Mesenchymal stem cell (in vitro differentiated cells and primary cell): ENCODE data around the gene IDH1.
"Not testable (repeated sequence)": the region's sequence is repeated elsewhere in the genome, so short reads cannot be mapped to it uniquely, and the experiment has no call there.

Experiments
- DNase-seq: peaks from one replicate; pipeline ENCODE4 v3.0.0-alpha.2; 2013
- H2AFZ ChIP-seq: one replicate; pipeline ENCODE4 v1.6.1; 2013; ENCODE audit warnings: low read depth, mild to moderate bottlenecking, control low read depth, inconsistent platforms, low read length, moderate library complexity
- H2AK5ac ChIP-seq: 2 replicates; pipeline ENCODE4 v1.6.1; 2013; ENCODE audit warnings: low read length, moderate library complexity, mild to moderate bottlenecking, inconsistent platforms; ENCODE audit not compliant: severe bottlenecking
- H2BK120ac ChIP-seq: one replicate; pipeline ENCODE4 v1.6.1; 2013; ENCODE audit warnings: low read depth, mild to moderate bottlenecking, inconsistent platforms, low read length, moderate library complexity
- H2BK12ac ChIP-seq, 2 experiments: one replicate each; pipeline ENCODE4 v1.6.1; 2013; ENCODE audit warnings: inconsistent platforms in 2 of 2, low read length in 2 of 2, mild to moderate bottlenecking in 2 of 2, moderate library complexity in 2 of 2, control low read depth in 1 of 2
- H2BK15ac ChIP-seq: one replicate; pipeline ENCODE4 v1.6.1; 2013; ENCODE audit warnings: mild to moderate bottlenecking, low read depth, inconsistent platforms; ENCODE audit not compliant: poor library complexity, severe bottlenecking
- H2BK5ac ChIP-seq: 2 replicates; pipeline ENCODE4 v1.6.1; 2013; ENCODE audit warnings: low read depth, mild to moderate bottlenecking, low read length, control low read depth, inconsistent platforms; ENCODE audit not compliant: poor library complexity, severe bottlenecking
- H3K14ac ChIP-seq, 2 experiments: one replicate each; pipeline ENCODE4 v1.6.1; 2013; ENCODE audit warnings: inconsistent platforms in 2 of 2, low read length in 2 of 2, control low read depth in 1 of 2, mild to moderate bottlenecking in 1 of 2, moderate library complexity in 1 of 2
- H3K18ac ChIP-seq, 2 experiments: one replicate each; pipeline ENCODE4 v1.6.1; 2013; ENCODE audit warnings: inconsistent platforms in 2 of 2, low read length in 2 of 2, control low read depth in 1 of 2, low read depth in 1 of 2, mild to moderate bottlenecking in 1 of 2
- H3K23ac ChIP-seq, 2 experiments: one replicate each; pipeline ENCODE4 v1.6.1; 2013; ENCODE audit warnings: inconsistent platforms in 2 of 2, low read length in 2 of 2, mild to moderate bottlenecking in 2 of 2, moderate library complexity in 2 of 2, control low read depth in 1 of 2
- H3K27ac ChIP-seq: 2 replicates; pipeline ENCODE4 v1.5.1; 2013; ENCODE audit warnings: mild to moderate bottlenecking, moderate library complexity, low read length, control low read depth, inconsistent platforms; ENCODE audit not compliant: poor library complexity, severe bottlenecking
- H3K27me3 ChIP-seq, 2 experiments: 2 replicates each; pipeline versions ENCODE4 v1.6.1 to v1.7.0; 2013; ENCODE audit warnings: low read length in 2 of 2, mild to moderate bottlenecking in 2 of 2, moderate library complexity in 2 of 2, control low read depth in 1 of 2, inconsistent platforms in 1 of 2; ENCODE audit not compliant: control insufficient read depth in 1 of 2, insufficient read depth in 1 of 2
- H3K36me3 ChIP-seq, 2 experiments: 2 replicates each; pipeline versions ENCODE4 v1.6.1 to v1.7.0; 2013; ENCODE audit warnings: low read length in 2 of 2, control low read depth in 1 of 2, inconsistent platforms in 1 of 2, low read depth in 1 of 2, mild to moderate bottlenecking in 1 of 2; ENCODE audit not compliant: insufficient read depth in 2 of 2, control insufficient read depth in 1 of 2
- H3K4ac ChIP-seq, 2 experiments: one replicate each; pipeline ENCODE4 v1.6.1; 2013; ENCODE audit warnings: inconsistent platforms in 2 of 2, low read length in 2 of 2, mild to moderate bottlenecking in 2 of 2, moderate library complexity in 2 of 2, control low read depth in 1 of 2, low read depth in 1 of 2
- H3K4me1 ChIP-seq: 2 replicates; pipeline ENCODE4 v1.6.1; 2013; ENCODE audit warnings: low read depth, low read length, control low read depth; ENCODE audit not compliant: control insufficient read depth, insufficient read depth
- H3K4me2 ChIP-seq: 2 replicates; pipeline ENCODE4 v1.6.1; 2013; ENCODE audit warnings: low read length, mild to moderate bottlenecking, inconsistent platforms; ENCODE audit not compliant: poor library complexity, severe bottlenecking
- H3K4me3 ChIP-seq, 2 experiments: 2 replicates each; pipeline versions ENCODE4 v1.5.1 to v1.7.0; 2013; ENCODE audit warnings: low read length in 2 of 2, mild to moderate bottlenecking in 2 of 2, control low read depth in 1 of 2, low read depth in 1 of 2; ENCODE audit not compliant: insufficient read depth in 1 of 2
- H3K79me1 ChIP-seq: replicated peaks from 2 replicates; pipeline ENCODE4 v1.6.1; 2013; ENCODE audit warnings: mild to moderate bottlenecking, control low read depth, low read length, inconsistent platforms; ENCODE audit not compliant: poor library complexity, severe bottlenecking
- H3K9ac ChIP-seq: 2 replicates; pipeline ENCODE4 v1.7.0; 2013; ENCODE audit warnings: mild to moderate bottlenecking, low read length, moderate library complexity
- H3K9me3 ChIP-seq: 2 replicates; pipeline ENCODE4 v1.7.0; 2013; ENCODE audit warnings: mild to moderate bottlenecking, low read length; ENCODE audit not compliant: control insufficient read depth
- H4K8ac ChIP-seq: one replicate; pipeline ENCODE4 v1.6.1; 2013; ENCODE audit warnings: inconsistent platforms, mild to moderate bottlenecking, low read length, moderate library complexity
- H4K91ac ChIP-seq: one replicate; pipeline ENCODE4 v1.6.1; 2013; ENCODE audit warnings: mild to moderate bottlenecking, low read length, inconsistent platforms
- WGBS: methylation state at CpG from one replicate; pipeline ENCODE4 v1.1.7; 2013; ENCODE audit warnings: mixed read lengths; 5-methylcytosine and 5-hydroxymethylcytosine counted together

The IDH1 gene

DNA sequence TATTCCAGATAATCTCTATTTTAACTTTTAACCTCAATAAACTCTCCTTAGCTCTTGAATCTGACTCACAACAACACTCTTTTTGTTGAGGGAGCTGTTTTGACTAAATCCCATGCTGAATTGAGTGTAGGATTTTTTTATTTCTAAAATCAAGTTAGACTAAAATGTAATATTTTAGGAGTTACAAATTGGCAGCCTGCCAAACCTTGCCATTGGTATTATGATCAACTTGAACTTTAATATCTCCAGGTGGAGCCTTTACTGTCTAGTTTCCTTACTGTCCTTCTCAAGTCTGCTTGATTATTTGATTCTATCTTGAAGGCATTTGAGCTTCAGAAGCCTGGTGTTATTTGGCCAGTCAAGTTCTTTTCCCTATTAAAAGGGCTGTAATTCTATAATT is 19.9 kb upstream of the IDH1 start:
- no peaks in the 10 kb centered on the region for H3K27me3 ChIP-seq
- no peak overlapping the region for H3K4me3 ChIP-seq
- H3K18ac ChIP-seq = no peak overlapping the region
- no peak for DNase-seq
- H3K9ac ChIP-seq = no peak overlapping the region
- no peak overlapping the region for H3K14ac ChIP-seq
- H2BK5ac ChIP-seq = no peak overlapping the region
- H4K8ac ChIP-seq = no peak overlapping the region
- no peak overlapping the region for H2BK120ac ChIP-seq
- H4K91ac ChIP-seq = no peak overlapping the region
- H3K79me1 ChIP-seq = peaks cover 22% of the 10 kb centered on the region
- no peak overlapping the region for H3K27ac ChIP-seq
- no peaks in the 10 kb centered on the region for H3K4me1 ChIP-seq
- peaks cover 8 to 84% of the 10 kb centered on the region in 2 experiments for H3K36me3 ChIP-seq
- no peak overlapping the region for H3K4me2 ChIP-seq
- H3K9me3 ChIP-seq = peaks cover 7% of the 10 kb centered on the region
- no peak overlapping the region for H3K23ac ChIP-seq
- H2BK15ac ChIP-seq = no peak overlapping the region
- H3K4ac ChIP-seq = no peak overlapping the region
- no peak overlapping the region for H2AK5ac ChIP-seq
- no peak overlapping the region for H2BK12ac ChIP-seq
- no peak overlapping the region for H2AFZ ChIP-seq

DNA sequence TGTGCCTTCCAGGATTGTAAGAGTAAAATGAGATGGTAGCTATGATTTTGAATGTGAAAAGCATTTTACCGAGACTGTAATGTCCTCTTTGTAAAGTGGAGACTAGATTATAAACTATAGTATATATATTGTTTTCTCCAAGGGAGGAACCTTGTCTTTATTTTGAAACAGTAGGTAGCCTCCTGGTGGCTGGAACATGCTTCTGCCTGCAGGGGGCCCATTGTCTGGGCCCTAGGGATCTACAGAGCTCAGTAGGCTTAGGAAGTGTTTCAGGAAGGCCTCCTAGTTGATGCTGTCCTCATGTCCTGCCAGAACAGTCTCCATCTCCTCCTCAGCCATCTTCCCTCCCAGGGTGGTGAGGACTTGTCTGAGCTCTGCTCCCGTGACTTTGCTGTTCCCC is 14.2 kb upstream of the IDH1 start:
- Histone ChIP-seq H3K4me1 (peaks cover 11% of the 10 kb centered on the region), H2BK5ac (no peak overlapping the region)
- DNase-seq = no peak

DNA sequence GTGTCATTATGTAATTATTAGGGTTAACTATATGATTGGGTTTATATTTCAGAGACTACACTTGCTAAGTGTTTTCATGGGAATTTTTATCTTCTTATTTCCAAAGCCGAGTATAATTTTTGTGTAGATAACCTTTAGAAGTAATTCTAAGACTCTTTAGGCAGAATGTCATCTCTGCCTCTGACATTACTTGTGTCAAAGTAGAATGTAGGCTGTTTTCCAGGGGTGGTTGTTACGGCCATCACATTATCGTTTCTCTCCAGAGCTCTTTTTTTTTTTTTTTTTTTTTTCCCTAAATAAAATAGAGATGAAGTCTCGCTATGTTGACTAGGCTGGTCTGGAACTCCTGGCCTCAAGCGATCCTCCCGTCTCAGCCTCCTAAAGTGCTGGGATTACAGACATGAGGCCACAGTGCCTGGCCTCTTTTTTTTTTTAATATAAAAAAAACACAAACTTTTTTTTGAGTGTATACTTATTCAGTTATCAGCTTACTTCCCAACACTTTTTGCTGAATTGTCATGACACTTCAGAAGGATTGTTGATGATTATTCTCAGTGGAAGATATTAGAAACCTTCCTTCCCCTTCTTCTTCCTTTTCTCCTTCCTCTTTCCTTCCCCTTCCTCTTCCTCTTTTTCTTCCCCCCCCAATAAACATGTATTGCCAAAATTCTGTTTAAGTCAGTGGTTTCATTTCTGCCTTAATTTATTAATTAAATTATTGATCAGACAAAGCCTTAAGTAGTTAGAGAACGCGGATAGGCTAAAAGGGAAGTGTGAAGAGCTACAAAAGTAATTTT is 13.5 kb upstream of the IDH1 start:
- Histone ChIP-seq H2BK120ac (no peak overlapping the region), H3K4me3 (peak overlapping the region in 1 of 2 experiments; percentile 96), H3K4me2 (no peak overlapping the region), H4K8ac (no peak overlapping the region), H3K9me3 (no peaks in the 10 kb centered on the region), H3K27me3 (no peaks in the 10 kb centered on the region), H3K36me3 (peaks cover 6 to 20% of the 10 kb centered on the region in 2 experiments), H4K91ac (no peak overlapping the region), H2AFZ (no peak overlapping the region), H3K23ac (no peak overlapping the region), H3K14ac (no peak overlapping the region), H3K4me1 (peaks cover 11% of the 10 kb centered on the region), H3K18ac (no peak overlapping the region), H3K27ac (no peak overlapping the region), H2AK5ac (no peak overlapping the region), H2BK5ac (no peak overlapping the region), H2BK15ac (no peak overlapping the region), H3K9ac (peak overlapping the region; percentile 97), H3K4ac (no peak overlapping the region), H2BK12ac (no peak overlapping the region), H3K79me1 (peaks cover 9% of the 10 kb centered on the region)
- whole genome bisulfite sequencing = 97% methylated on average over 5 of the region's 8 CpGs
- no peak for DNase-seq

More for the DNA sequence above, 14.2 kb upstream of the IDH1 start:
- 100% methylated on average over 1 of the region's 2 CpGs for WGBS
- Histone ChIP-seq H3K14ac (no peak overlapping the region), H3K36me3 (peaks cover 8 to 28% of the 10 kb centered on the region in 2 experiments), H3K4ac (no peak overlapping the region), H3K9ac (no peak overlapping the region), H2BK15ac (no peak overlapping the region), H2AFZ (no peak overlapping the region), H2BK120ac (no peak overlapping the region), H2BK12ac (no peak overlapping the region), H3K27me3 (no peaks in the 10 kb centered on the region), H3K4me2 (no peak overlapping the region), H3K79me1 (peaks cover 11% of the 10 kb centered on the region), H3K23ac (no peak overlapping the region), H3K27ac (no peak overlapping the region), H3K4me3 (no peak overlapping the region), H3K9me3 (no peaks in the 10 kb centered on the region), H4K91ac (no peak overlapping the region), H4K8ac (no peak overlapping the region), H2AK5ac (no peak overlapping the region), H3K18ac (no peak overlapping the region)

DNA sequence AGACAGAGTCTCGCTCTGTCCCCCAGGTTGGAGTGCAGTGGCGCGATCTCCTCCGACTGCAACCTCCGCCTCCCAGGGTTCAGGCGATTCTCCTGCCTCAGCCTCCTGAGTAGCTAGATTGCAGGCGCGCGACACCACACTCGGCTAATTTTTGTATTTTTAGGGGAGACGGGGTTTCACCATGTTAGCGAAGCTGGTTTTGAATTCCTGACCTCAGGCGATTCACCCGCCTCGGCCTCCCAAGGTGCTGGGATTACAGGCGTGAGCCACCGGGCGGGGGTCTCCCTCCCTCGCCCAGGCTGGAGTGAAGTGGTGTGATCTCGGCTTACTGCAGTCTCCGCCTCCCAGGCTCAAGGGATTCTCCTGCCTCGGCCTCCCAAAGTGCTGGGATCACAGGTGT is 12.7 kb upstream of the IDH1 start:
- not testable (repeated sequence) for H2BK120ac ChIP-seq, H3K79me1 ChIP-seq, H3K27me3 ChIP-seq, H3K27ac ChIP-seq, H2AK5ac ChIP-seq, H2BK12ac ChIP-seq, H2BK15ac ChIP-seq, H2AFZ ChIP-seq, DNase-seq, H4K8ac ChIP-seq, H2BK5ac ChIP-seq, H4K91ac ChIP-seq, H3K14ac ChIP-seq, H3K9me3 ChIP-seq, H3K23ac ChIP-seq
- Histone ChIP-seq H3K4me3 (peak overlapping the region in 1 of 2 experiments; percentile 96), H3K4me2 (peak overlapping the region; percentile 68), H3K9ac (peak overlapping the region; percentile 97), H3K18ac (peak overlapping the region in 1 of 2 experiments; percentile 24), H3K4ac (peak overlapping the region in 1 of 2 experiments; percentile 16), H3K4me1 (peaks cover 11% of the 10 kb centered on the region), H3K36me3 (peaks cover 4 to 12% of the 10 kb centered on the region in 2 experiments)
- 54% methylated on average over 21 of the region's 22 CpGs for WGBS
